ENCODE measurements around the gene LEAP2. TPM values are rescaled to one million over a fixed set of nuclear protein-coding genes. Genes with fewer than 3 reads are reported as not detected.

LEAP2 gene
- polyA plus RNA-seq, 1 donor, result 2.2 TPM

DNA sequence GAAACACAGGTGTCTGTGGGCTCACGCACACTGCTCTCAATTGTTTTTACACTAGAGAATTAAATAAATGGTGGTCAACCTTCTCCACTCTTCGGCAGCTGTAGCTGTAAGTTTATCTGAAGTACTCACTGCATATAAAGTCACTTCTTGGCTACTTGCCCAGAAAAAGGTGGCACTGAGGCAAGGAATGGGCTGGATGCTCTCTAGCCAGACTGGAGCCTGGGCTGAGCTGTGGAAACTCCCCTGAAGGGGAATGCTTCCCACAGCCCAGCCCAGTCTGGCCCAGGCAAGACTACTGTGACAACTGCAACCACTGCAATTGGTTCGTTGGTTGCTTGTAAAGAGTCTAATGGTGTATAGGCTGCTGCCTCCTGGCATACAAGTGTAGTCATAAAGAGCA, 4.5 kb downstream of the LEAP2 start:
- DNase-seq (ENCODE audit: low read depth), result no peak

DNA sequence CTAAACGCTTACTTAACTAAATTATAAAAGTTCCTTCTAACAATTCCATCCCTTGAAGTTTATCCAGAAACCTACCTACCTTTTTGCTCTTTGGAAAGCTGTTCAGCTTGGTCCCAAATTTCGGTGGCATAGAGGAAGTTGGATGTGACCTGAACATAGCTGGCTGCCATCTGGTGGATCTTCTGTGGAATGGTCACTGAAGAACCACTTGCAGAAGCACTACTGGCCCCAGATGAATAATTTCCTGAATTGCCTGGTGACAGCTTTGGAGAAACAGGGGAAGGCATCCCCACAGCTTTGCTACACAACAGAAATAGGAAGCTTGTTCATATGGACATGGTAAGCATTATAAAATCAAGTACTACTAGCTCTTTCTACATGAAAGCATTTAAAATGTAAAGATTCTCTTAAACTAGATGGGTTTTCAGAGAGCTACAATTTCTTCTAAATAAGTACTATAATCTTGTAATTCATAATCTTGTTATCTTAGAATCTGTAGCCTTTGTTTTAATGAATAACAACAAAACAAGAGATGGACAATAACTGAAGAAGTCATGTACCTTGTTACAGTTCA, 9.9 kb downstream of the LEAP2 start:
- peak; percentile 17 for DNase-seq (ENCODE audit: low read depth)

DNA sequence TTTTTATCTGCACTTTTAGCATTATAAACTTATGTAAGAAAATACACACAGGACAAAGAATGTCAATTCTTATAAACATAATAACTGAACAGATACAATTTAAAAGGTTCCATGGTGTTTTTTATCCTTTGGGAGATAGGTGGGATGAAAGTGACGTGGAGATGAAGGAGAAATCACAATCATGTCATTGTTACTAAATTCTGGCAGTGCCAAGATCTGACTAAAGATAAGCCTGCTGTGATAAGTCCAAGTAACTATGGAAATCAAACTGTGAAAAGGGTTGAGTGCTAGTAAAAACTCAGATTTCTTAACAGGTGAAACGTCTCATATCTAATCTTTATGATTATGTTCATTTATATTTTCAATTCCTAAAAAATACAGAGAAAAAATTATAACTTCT, 11.1 kb downstream of the LEAP2 start:
- no peak for DNase-seq (ENCODE audit: low read depth)

DNA sequence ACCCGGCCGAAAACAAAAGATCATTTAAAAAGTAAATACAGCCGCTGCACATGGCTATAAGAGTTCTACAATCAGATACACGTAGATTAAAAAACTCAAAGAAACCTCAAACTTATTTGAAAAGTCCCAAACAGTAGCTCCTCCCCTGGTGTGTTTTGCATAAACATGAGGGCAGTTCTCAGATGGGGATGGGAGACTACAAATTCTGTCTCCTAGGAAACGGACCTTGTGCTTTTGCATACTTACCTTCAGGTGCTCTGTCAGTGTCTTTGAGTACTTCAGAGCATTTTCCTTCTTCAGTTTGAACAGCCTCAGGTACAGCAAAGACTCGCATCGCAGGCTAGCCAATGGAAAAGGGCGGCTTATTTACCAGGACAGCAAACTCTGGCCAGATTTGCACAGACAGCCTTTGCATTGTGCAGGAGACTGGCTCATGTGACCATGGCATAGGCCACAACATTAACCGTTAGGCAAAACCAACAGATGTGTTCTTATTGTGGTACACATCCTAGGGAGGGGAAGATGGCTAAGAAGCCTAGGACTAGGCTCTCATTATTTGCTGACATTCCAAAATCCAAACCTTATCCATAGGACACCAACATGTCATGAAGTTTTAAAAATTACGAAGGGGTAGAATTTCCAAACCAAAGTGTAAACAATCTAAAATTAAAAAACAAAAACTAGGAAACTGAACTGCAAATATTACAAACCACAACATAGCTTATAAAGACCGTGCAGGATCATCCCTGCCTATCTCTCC, 12.8 kb downstream of the LEAP2 start:
- DNase-seq (ENCODE audit: low read depth), result no peak

DNA sequence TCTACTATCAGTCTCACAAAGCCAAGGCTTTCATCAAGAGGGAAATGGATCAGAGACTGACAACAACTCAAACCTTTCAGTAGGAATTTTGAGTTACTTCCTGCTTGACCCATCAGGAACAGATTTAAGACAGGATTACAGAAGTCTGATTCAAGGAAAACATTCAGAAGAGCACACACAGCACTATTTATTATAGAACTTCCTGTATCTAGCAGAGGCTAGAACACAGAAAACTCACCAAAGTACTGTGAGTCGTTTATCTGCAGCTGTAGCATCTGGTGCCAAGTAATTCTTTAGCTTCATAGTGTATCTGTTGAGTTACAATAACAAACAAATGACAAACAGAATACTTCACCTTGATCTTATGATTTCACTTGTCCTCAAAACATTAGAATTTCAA, 13.8 kb downstream of the LEAP2 start:
- no peak for DNase-seq (ENCODE audit: low read depth)

DNA sequence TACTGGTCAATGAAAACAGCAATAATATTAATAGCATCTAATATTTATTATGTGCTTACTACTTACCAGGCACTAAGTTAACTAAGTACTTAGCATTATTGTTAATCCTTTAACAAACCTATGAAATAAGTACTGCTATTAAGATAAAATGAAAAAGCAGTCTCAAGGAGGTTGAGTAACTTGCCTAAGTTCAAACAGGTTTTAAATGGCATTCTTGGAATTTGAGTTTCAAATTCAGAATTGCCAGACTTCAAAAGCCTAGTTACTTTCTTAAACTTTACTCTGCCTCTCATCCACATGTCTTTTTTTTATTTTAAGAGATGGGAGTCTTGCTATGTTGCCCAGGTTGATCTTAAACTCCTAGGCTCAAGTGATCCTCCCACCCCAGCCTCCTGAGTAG, 16.0 kb downstream of the LEAP2 start:
- no peak for DNase-seq (ENCODE audit: low read depth)

DNA sequence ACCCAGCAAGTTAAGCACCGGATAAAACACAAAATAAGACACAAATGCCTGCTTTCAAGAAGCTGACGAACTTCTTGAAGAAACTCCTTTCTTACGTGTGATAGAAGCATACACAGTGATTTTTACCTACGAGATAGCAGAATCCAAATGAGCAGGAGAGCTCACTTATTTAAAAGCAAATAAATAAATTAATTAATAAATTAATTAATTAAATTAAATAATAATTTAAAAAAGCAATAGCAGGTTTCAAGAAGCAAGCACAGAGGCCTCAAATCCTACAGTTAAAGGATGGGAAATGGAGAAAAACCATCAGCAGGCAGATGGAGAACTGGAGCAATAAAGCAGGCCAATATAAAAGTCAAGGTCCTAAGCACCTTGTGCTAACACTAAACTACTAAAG, 17.3 kb downstream of the LEAP2 start:
- no peak for DNase-seq (ENCODE audit: low read depth)

DNA sequence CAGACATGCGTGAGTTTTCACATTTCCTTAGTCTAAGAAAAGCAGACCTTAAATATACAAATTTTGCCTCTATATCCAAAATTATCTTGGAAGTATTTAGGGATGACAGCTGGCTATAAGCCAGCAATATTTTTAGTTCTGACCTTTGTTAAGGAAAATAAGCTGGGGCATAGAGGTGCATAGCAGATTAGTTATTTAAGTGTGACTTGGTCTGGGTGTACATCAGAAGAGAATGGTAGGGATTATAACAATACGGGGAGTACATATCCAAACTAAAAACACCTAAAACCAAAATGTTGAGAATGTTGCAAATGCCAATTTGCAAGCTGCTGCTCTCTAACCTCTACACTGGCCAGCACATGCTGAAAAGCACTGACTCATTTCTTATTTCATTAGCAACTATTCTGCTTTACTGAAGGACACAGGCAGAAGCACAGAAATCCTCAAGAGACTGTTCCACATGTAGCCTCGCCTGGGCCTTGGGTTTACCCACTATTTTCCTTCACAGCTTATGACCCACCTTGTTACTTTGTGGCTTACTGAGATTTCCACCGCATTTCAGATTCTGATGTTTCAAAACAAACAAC, 22.3 kb downstream of the LEAP2 start:
- no peak for DNase-seq (ENCODE audit: low read depth)

DNA sequence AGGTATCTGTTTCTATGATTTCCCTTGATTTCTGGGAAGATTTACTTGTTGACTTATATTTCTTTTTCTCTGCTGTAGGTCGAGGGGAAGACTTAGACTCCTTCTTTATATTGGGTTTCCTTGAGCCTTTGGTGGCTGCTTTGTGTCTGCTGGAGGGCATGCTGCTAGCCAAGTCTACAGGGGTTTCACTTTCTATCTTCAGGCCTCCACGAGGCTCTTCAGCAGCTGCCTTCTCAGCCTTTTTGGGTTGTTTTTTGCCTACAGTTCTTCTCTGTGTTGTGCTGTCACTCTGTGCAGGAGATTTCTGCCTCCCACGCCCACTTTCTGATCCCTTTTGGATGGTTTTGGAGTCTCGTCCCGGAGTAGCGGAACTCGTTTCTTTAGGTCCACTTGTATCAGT, 23.2 kb downstream of the LEAP2 start:
- no peak for DNase-seq (ENCODE audit: low read depth)

DNA sequence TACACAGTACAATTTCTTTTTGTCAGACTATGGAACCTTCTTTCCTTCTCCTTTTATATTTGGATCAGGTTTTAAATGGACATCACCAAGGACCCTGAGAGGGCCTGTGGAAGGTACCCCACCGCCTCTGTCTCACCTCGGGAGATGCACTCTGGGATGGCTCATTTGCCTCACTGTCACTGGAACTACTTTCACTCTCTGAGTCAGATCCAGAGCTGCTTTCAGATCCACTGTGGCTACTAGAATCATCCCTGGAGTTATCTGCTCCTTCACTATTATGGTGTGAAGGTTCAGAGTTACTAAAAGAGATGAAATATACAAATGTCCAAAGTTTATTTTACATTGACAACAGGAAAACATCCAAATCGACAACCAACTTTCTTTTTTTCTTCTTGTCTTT, 24.6 kb downstream of the LEAP2 start:
- no peak for DNase-seq (ENCODE audit: low read depth)

DNA sequence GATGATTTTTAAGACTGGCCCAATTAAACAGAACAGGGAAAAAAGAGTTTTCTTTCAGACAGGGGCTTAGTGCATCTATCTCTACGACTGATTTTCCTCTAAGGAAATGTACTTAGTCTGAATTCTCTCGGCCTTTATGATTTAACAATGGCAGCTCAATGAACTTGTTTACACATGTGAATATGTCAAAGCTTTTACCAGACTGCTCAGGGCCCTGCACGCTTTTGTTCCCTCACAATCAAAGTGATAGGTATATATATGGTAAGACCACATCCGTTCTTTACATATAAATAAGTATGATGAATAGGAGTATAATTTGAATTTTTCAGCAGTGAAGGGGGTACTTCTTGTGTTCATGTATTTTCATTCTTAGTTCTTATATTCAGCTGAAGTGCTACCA, 27.6 kb downstream of the LEAP2 start:
- DNase-seq (ENCODE audit: low read depth), result no peak

DNA sequence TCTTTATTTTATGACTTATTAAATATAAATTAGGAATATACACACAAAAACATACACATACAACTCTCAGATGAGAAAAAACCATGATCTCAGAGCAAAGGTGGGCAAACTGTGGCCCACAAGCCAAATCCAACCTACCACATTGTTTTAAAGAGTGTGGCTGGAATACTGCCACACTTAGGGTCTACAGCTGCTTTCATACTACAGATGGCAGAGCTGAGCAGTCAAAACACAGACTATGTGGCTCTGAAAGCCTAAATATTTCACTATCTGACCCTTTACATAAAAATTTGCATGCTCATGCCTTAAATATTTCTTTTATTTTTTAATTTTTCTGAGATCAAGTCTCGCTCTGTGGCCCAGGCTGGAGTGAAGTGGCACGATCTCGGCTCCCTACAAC, 28.3 kb downstream of the LEAP2 start:
- no peak for DNase-seq (ENCODE audit: low read depth)

DNA sequence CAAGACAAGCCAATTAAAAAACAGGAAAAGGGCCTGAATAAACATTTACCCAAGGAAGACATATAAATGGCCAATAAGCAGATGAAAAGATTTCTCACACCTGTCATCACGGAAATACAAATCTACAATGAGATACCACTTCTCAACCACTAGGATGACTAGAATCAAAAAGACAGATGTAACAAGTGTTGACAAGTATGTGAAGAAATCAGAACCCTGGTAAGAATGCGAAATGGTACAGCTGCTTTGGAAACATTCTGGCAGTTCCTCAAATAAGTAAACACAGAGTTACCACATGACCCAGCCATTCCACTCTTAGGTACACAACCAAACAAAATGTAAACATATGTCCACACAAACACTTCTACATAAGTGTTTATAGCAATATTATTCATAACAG, 32.5 kb downstream of the LEAP2 start:
- DNase-seq (ENCODE audit: low read depth), result no peak

DNA sequence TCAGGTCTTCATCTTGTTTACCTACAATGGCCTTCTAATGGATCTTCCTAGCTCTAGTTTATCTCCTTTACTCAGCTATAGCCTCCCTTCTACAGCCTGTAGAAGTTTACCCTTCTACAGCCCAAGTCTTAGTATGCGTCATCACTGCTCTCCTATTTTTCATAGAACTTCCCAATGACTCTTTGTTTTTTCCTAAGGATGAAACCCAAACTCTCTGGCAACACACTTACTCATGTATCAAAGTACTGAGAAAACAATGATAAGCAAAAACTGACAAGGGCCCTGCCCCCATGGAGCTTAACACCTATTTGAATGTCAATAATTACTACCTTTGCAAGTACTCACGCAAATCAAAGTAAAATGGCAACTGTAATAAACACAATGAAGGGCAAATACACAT, 33.7 kb downstream of the LEAP2 start:
- no peak for DNase-seq (ENCODE audit: low read depth)

DNA sequence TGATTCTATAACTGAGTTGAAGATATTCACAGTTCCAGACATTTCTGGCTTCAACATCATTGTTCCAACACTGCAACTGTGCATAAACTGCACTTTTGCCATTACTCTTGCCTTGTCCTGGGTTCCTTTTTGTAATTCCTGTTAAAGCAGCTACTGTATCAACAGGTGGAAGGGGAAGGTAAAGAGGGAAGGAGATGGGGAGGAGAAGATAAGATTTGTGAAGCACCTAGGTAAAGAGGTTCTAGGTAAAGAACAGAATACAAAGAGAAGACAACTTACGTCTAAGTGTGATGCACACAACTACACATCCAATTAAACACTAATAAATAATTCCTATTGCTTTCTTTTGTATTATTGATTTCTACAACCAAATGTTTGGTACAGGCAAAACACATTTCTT, 36.2 kb downstream of the LEAP2 start:
- no peak for DNase-seq (ENCODE audit: low read depth)

DNA sequence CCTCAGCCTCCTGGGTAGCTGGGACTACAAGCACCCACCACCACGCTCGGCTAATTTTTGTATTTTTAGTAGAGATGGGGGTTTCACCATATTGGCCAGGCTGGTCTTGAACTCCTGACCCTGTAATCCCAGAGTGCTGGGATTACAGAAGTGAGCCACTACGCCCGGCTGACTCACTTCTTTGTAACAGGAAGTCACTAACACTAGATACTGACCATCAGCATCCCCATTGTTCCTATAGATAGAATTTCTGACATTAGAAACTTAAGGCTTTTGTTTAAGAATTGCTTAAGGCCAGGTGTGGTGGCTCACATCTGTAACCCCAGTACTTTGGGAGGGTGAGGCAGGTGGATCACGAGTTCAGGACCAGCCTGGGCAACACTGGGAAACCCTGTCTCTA, 42.2 kb downstream of the LEAP2 start:
- DNase-seq (ENCODE audit: low read depth), result no peak

DNA sequence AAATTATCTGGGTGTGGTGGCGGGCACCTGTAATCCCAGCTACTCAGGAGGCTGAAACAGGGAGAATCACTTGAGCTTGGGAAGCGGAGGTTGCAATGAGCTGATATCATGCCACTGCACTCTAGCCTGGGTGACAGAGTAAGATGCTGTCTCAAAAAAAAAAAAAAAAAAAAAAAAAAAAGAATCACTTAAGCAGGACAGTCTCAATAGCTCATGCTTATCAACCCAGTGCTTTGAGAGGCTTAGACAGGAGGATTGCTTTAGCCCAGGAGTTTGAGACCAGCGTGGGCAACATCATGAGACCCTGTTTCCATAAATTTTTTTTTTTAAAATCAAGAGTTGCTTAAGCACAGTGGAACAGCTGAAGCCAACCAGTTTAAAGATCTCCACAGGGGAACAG, 42.6 kb downstream of the LEAP2 start:
- no peak for DNase-seq (ENCODE audit: low read depth)

Other genes with a start within 250 kb of the LEAP2 start
- gene IL13, start 215.5 kb upstream of the LEAP2 start, polyA plus RNA-seq (ENCODE audit: insufficient read length), result not detected
- not detected for gene IL4, start 199.7 kb upstream of the LEAP2 start, polyA plus RNA-seq (ENCODE audit: insufficient read length)
- 8.6 TPM for gene KIF3A, start 136.1 kb upstream of the LEAP2 start, polyA plus RNA-seq (ENCODE audit: insufficient read length)
- gene CCNI2, start 126.2 kb upstream of the LEAP2 start, polyA plus RNA-seq (ENCODE audit: insufficient read length), result 1.3 TPM
- gene SEPTIN8, start 96.4 kb upstream of the LEAP2 start, polyA plus RNA-seq (ENCODE audit: insufficient read length), result 33.0 TPM
- 0.11 TPM for gene SOWAHA, start 60.4 kb upstream of the LEAP2 start, polyA plus RNA-seq (ENCODE audit: insufficient read length)
- 2.9 TPM for gene SHROOM1, start 43.0 kb upstream of the LEAP2 start, polyA plus RNA-seq (ENCODE audit: insufficient read length)
- gene GDF9, start 7.2 kb upstream of the LEAP2 start, polyA plus RNA-seq (ENCODE audit: insufficient read length), result 0.95 TPM
- 185 TPM for gene UQCRQ, start 7.0 kb upstream of the LEAP2 start, polyA plus RNA-seq (ENCODE audit: insufficient read length)
- 42.2 TPM for gene AFF4, start 90.0 kb downstream of the LEAP2 start, polyA plus RNA-seq (ENCODE audit: insufficient read length)
- 22.9 TPM for gene ZCCHC10, start 152.9 kb downstream of the LEAP2 start, polyA plus RNA-seq (ENCODE audit: insufficient read length)
- 78.0 TPM for gene HSPA4, start 178.3 kb downstream of the LEAP2 start, polyA plus RNA-seq (ENCODE audit: insufficient read length)